Pancreas (tissue), 10 donors: ENCODE data around the gene UNC13C. TPM values are rescaled to one million over a fixed set of nuclear protein-coding genes. Genes with fewer than 3 reads are reported as not detected.

Experiments
- ATAC-seq, 4 donors: fragments of 200-7000 bp; cut with Tn5 transposase; one replicate each; pipeline versions ENCODE4 v1.8.0 to v1.9.1; 2020; ENCODE audit warnings: mild to moderate bottlenecking in 4 of 4, moderate library complexity in 4 of 4
- DNase-seq, 6 donors: peaks; one replicate each; pipeline ENCODE4 v3.0.0-alpha.2; 2020
- FAIRE-seq: peaks from 2 replicates; lab custom pipeline; 2012; peaks lifted over from hg19 to GRCh38; lab: Jason Lieb, UNC
- H3K27ac ChIP-seq, 4 donors: fragments of 200-600 bp; sonication (generic); 1 replicate in 3 of 4; 2 replicates in 1 of 4; pipeline versions ENCODE4 v1.5.0 to v1.8.0; 2020
- H3K27me3 ChIP-seq, 4 donors: fragments of 200-600 bp; one replicate each; pipeline ENCODE4 v1.8.0; 2021
- H3K36me3 ChIP-seq, 3 donors: fragments of 200-600 bp; sonication (generic) in 1 of 3; one replicate each; pipeline versions ENCODE4 v1.5.0 to v1.8.0; 2020 to 2021
- H3K4me1 ChIP-seq, 3 donors: fragments of 200-600 bp; one replicate each; pipeline ENCODE4 v1.8.0; 2021
- H3K4me3 ChIP-seq, 4 donors: fragments of 200-600 bp; sonication (generic) in 2 of 4; one replicate each; pipeline versions ENCODE4 v1.5.0 to v1.8.0; 2020 to 2021
- H3K9me3 ChIP-seq, 4 donors: fragments of 200-600 bp; one replicate each; pipeline ENCODE4 v1.8.0; 2021
- WGBS, 2 donors: extraction: QIAGEN DNeasy Blood & Tissue Kit; methylation state at CpG; one replicate each; pipeline ENCODE4 v1.1.7; 2013; 5-methylcytosine and 5-hydroxymethylcytosine counted together
- intact Hi-C, 3 donors: fragments of 100-400 bp; cut with DNase I; formaldehyde crosslinking; loops; one replicate each; pipeline versions ENCODE4 v1.11.1 to v1.14.2; 2022
- polyA plus RNA-seq, 2 donors: library from polyadenylated mRNA; stranded (reverse); fragments of 200-250 nt; gene quantifications; one replicate each; pipeline ENCODE4 v1.2.3, GENCODE V29; 2013
- total RNA-seq, 6 donors: library from RNA; stranded (reverse); fragmentation: NEBNext Ultra II Directional in 4 of 6; extraction: Animal tissue kit (Norgen Biotek cat#: 25700) in 4 of 6; gene quantifications; one replicate each; pipeline versions ENCODE4 v1.2.1 to v1.2.4, GENCODE V29; 2021 to 2023
- TF ChIP-seq, protein P1 (sequence below), 4 donors: fragments of 200-600 bp; sonication (generic) in 3 of 4; IDR thresholded peaks; one replicate each; pipeline versions ENCODE4 v1.5.0 to v1.8.0; 2021; ENCODE audit warnings: antibody characterized with exemption in 4 of 4
- donor health status: healthy with polysubstance abuse.
- donor health status: DM: no; HTN: no; CAD: no; lungs with moderate emphysema.
- donor health status: DM: no; HTN: no; CAD: no.
- donor health status: control.
- donor health status: control.
- donor health status: Bipolar disorder and iron deficiency.
- donor health status: DM: yes; HTN: yes; CAD: no.
- donor health status: DM: no; HTN: no; CAD: no.
- donor health status: DM: no; HTN: no; CAD: no.
- donor health status: DM: yes; HTN: yes; CAD: no.

Gene UNC13C
- total and polyA plus RNA-seq, 8 donors, result under 0.01 to 0.38 (median 0.04) TPM; not detected in 2

GRCh38 chr15:54659646-54660045, 681.4 kb downstream of the UNC13C start:
- no peaks in the 10 kb centered on the region for H3K9me3 ChIP-seq
- DNase-seq, result no peak

DNA sequence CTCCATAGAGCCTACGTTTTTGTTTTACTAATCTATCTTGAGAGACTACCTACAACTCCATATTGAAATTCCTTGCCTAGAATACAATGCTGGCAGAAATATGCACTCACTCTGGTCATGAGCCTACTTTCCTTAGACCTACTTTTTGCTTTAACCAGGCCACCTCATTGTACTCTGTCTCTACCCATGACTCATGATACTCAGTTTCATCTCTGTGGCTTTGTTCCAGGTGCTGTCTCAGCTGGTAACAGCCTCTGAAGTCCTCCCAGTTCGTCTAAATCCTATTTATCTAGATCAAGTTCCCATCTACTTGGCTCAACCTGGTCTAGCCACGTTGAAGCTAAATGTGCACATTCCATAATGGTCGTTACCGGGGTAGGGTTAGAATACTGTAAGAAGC, 682.1 kb downstream of the UNC13C start:
- intact Hi-C loops, result no loop called here
- Histone ChIP-seq H3K27me3 (peaks cover 0 to 4% (median 1%) of the 10 kb centered on the region in 4 donors), H3K36me3 (no peaks in the 10 kb centered on the region), H3K4me1 (no peaks in the 10 kb centered on the region), H3K27ac (no peak overlapping the region), H3K9me3 (no peaks in the 10 kb centered on the region), H3K4me3 (no peak overlapping the region)
- FAIRE-seq (no peak), ATAC-seq (no peak), DNase-seq (no peak)
- TF ChIP-seq, protein P1, sequence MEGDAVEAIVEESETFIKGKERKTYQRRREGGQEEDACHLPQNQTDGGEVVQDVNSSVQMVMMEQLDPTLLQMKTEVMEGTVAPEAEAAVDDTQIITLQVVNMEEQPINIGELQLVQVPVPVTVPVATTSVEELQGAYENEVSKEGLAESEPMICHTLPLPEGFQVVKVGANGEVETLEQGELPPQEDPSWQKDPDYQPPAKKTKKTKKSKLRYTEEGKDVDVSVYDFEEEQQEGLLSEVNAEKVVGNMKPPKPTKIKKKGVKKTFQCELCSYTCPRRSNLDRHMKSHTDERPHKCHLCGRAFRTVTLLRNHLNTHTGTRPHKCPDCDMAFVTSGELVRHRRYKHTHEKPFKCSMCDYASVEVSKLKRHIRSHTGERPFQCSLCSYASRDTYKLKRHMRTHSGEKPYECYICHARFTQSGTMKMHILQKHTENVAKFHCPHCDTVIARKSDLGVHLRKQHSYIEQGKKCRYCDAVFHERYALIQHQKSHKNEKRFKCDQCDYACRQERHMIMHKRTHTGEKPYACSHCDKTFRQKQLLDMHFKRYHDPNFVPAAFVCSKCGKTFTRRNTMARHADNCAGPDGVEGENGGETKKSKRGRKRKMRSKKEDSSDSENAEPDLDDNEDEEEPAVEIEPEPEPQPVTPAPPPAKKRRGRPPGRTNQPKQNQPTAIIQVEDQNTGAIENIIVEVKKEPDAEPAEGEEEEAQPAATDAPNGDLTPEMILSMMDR (IDR thresholded peaks at IDR 0.05), result no peak
- WGBS, 2 donors, result 44 to 55% methylated on average over 5 of the region's 5 CpGs

More at GRCh38 chr15:54659646-54660045, 681.4 kb downstream of the UNC13C start:
- Histone ChIP-seq H3K27ac (no peak overlapping the region), H3K4me1 (no peaks in the 10 kb centered on the region), H3K36me3 (no peaks in the 10 kb centered on the region), H3K27me3 (peaks cover 0 to 4% (median 1%) of the 10 kb centered on the region in 4 donors), H3K4me3 (no peak overlapping the region)
- FAIRE-seq (no peak), ATAC-seq (no peak)
- 43 to 62% methylated on average over 2 of the region's 2 CpGs for WGBS, 2 donors
- intact Hi-C loops, result no loop called here
- TF ChIP-seq, protein P1 (IDR thresholded peaks at IDR 0.05), result no peak

- Histone ChIP-seq H3K27ac (no peak overlapping the region), H3K4me3 (no peak overlapping the region), H3K36me3 (no peaks in the 10 kb centered on the region), H3K27me3 (no peaks in the 10 kb centered on the region), H3K4me1 (no peaks in the 10 kb centered on the region), H3K9me3 (no peaks in the 10 kb centered on the region)
- WGBS, 2 donors, result 73 to 87% methylated on average over 1 of the region's 1 CpG
- FAIRE-seq (no peak), ATAC-seq (no peak), DNase-seq (no peak)
- intact Hi-C loops, result no loop called here
- TF ChIP-seq, protein P1 (IDR thresholded peaks at IDR 0.05), result no peak
Measured at GRCh38 chr15:54675241-54675640, 697.0 kb downstream of the UNC13C start.

GRCh38 chr15:54681584-54681983, 703.3 kb downstream of the UNC13C start:
- no peak for ATAC-seq
- no peaks in the 10 kb centered on the region for H3K9me3 ChIP-seq
- DNase-seq, result no peak
- intact Hi-C loops, result no loop called here
- no peak overlapping the region for H3K4me3 ChIP-seq
- H3K27ac ChIP-seq, result no peak overlapping the region
- 47 to 57% methylated on average over 2 of the region's 2 CpGs for WGBS, 2 donors
- H3K4me1 ChIP-seq, result no peaks in the 10 kb centered on the region
- TF ChIP-seq, protein P1 (IDR thresholded peaks at IDR 0.05), result no peak
- no peaks in the 10 kb centered on the region for H3K36me3 ChIP-seq
- no peak for FAIRE-seq
- no peaks in the 10 kb centered on the region for H3K27me3 ChIP-seq

Other genes with a start within 250 kb of the UNC13C start
- 1 to 10 TPM; 1.0 to 5.3 (median 3.7) TPM for gene WDR72, start 218.8 kb upstream of the UNC13C start, total RNA-seq
- 1 to 10 TPM; 1.7 to 5.2 TPM for gene WDR72, start 218.8 kb upstream of the UNC13C start, polyA plus RNA-seq